ENCODE results near the gene DDX10.

The DDX10 gene

GRCh38 chr11:108958368-108959104, 293.7 kb downstream of the DDX10 start:
- DNase-seq, result no peak

- DNase-seq, result no peak
Measured at GRCh38 chr11:108959105-108959761, 294.4 kb downstream of the DDX10 start.

GRCh38 chr11:108959874-108960273, 295.0 kb downstream of the DDX10 start:
- no peak for DNase-seq

- no peak for DNase-seq
Measured at GRCh38 chr11:108960501-108960900, 295.6 kb downstream of the DDX10 start.

GRCh38 chr11:108961095-108961494, 296.2 kb downstream of the DDX10 start:
- no peak for DNase-seq

GRCh38 chr11:108963118-108963517, 298.2 kb downstream of the DDX10 start:
- no peak for DNase-seq

GRCh38 chr11:108965306-108966001, 300.6 kb downstream of the DDX10 start:
- no peak for DNase-seq

GRCh38 chr11:108966206-108966605, 301.3 kb downstream of the DDX10 start:
- no peak for DNase-seq

- DNase-seq, result no peak
Measured at GRCh38 chr11:108966978-108967377, 302.1 kb downstream of the DDX10 start.

GRCh38 chr11:108967571-108967970, 302.7 kb downstream of the DDX10 start:
- DNase-seq, result no peak

- DNase-seq, result no peak
Measured at GRCh38 chr11:108970221-108970991, 305.5 kb downstream of the DDX10 start.

- DNase-seq, result no peak
Measured at GRCh38 chr11:108973402-108974162, 308.7 kb downstream of the DDX10 start.

- no peak for DNase-seq
Measured at GRCh38 chr11:108975026-108975425, 310.2 kb downstream of the DDX10 start.

- peak; percentile 67 for DNase-seq
Measured at GRCh38 chr11:108975641-108976071, 310.8 kb downstream of the DDX10 start.

GRCh38 chr11:108983636-108984420, 319.0 kb downstream of the DDX10 start:
- no peak for DNase-seq

- DNase-seq, result no peak
Measured at GRCh38 chr11:108984523-108984922, 319.7 kb downstream of the DDX10 start.

GRCh38 chr11:108985236-108985944, 320.5 kb downstream of the DDX10 start:
- no peak for DNase-seq

GRCh38 chr11:108985945-108986279, 321.0 kb downstream of the DDX10 start:
- no peak for DNase-seq
